Fibroblast of villous mesenchyme (primary cell): ENCODE data around the gene RXFP2. TPM values are rescaled to one million over a fixed set of nuclear protein-coding genes. Genes with fewer than 3 reads are reported as not detected.

ENCODE experiments used
- DNase-seq: peaks from one replicate; pipeline ENCODE4 v3.0.0-alpha.2; 2010; ENCODE audit warnings: low read depth
- H3K4me3 ChIP-seq: 2 replicates; pipeline ENCODE4 v1.5.1; 2011; ENCODE audit warnings: low read depth, mild to moderate bottlenecking, low read length
- total RNA-seq: library from RNA; depleted of rRNA; stranded (reverse); fragments of >200 nt; gene quantifications from 2 replicates; pipeline ENCODE4 v1.2.3, GENCODE V29; 2012
- TF ChIP-seq, protein P1 (sequence below): IDR thresholded peaks from 2 replicates; pipeline ENCODE4 v1.5.1; 2012; ENCODE audit warnings: low read depth, mild to moderate bottlenecking, low read length; ENCODE audit not compliant: insufficient read depth

The RXFP2 gene
- total RNA-seq, 1 donor = not detected

DNA sequence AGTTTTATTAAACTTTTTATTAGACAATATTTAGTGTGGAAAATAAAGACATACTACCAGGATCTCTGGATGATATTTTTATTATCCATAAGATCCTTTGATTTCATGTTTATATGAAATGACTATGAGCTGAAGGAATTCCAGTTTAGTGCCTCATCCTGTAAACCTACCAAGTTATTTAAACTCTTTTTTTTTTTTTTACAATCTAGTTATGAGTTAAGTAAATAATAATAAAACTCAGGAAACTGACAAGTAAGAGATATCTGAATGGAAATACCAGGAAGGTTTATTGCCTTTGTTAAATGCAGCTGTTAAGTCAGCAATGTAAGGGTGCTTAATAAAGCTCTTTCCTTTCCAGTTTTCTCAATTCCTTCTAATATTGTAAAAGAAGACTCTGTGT, 53.9 kb downstream of the RXFP2 start:
- no peak overlapping the region for H3K4me3 ChIP-seq
- peak; percentile 75 for DNase-seq
- TF ChIP-seq, protein P1, sequence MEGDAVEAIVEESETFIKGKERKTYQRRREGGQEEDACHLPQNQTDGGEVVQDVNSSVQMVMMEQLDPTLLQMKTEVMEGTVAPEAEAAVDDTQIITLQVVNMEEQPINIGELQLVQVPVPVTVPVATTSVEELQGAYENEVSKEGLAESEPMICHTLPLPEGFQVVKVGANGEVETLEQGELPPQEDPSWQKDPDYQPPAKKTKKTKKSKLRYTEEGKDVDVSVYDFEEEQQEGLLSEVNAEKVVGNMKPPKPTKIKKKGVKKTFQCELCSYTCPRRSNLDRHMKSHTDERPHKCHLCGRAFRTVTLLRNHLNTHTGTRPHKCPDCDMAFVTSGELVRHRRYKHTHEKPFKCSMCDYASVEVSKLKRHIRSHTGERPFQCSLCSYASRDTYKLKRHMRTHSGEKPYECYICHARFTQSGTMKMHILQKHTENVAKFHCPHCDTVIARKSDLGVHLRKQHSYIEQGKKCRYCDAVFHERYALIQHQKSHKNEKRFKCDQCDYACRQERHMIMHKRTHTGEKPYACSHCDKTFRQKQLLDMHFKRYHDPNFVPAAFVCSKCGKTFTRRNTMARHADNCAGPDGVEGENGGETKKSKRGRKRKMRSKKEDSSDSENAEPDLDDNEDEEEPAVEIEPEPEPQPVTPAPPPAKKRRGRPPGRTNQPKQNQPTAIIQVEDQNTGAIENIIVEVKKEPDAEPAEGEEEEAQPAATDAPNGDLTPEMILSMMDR = no peak

DNA sequence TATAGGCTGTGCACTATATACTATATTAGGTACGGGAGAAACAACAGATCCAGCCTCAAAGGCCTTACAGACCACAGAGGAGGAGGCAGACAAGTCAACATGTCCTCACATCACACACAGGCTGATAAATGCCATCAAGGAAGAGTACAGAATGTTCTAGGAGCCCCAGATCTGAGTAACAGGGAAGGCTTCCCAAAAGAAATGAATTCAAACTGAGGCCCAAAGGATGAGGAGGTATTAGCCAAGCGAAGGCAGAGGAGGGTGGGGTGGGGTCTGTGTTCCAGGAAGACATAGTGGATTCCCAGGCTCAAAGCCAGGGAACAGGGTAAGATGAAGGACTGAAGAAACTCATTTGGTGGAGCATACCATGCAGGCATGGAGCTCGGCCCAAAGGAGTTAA, 55.1 kb downstream of the RXFP2 start:
- no peak overlapping the region for H3K4me3 ChIP-seq
- TF ChIP-seq, protein P1 = no peak
- peak; percentile 41 for DNase-seq

DNA sequence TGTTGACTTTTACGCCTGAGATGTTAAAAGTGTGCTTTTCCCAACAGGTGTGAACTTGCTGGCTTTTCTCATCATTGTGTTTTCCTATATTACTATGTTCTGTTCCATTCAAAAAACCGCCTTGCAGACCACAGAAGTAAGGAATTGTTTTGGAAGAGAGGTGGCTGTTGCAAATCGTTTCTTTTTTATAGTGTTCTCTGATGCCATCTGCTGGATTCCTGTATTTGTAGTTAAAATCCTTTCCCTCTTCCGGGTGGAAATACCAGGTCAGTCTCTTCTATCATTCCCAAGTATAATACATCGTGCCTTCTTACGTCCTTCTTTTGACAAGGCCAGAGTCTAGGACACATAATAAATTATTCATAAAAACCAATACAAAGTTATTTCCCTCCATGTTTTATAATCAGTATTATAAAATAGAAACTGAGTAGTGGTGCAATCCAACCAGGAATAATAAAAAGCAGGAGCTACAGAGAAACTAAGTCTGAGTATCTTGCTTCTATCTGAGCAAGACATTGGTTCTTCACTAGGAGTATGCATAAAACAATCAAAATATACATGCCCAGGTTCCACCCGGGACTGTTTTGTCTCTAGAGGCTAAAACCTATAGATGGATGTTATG, 57.9 kb downstream of the RXFP2 start:
- DNase-seq = peak; percentile 54
- TF ChIP-seq, protein P1 = peak; percentile 50

DNA sequence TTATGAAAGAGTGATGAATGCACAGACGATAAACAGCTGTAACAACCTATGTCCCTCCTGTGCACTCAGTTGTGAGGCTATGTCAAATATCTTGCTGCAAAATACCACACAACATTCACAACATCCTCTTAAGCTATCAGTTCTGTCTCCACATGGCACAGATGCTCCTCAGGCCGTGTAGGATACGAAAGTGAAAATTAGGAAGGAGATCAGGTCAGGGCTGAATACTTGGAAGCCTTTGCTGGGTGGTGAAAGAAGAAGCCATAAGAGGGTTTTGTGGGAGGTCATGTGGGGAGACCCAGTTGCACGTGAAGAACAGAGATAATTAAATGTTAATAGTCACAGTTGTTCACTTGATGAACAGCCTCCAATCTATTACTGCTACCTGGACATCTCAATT, 58.9 kb downstream of the RXFP2 start:
- TF ChIP-seq, protein P1 = no peak
- DNase-seq = no peak
- no peak overlapping the region for H3K4me3 ChIP-seq

More for the DNA sequence above, 57.9 kb downstream of the RXFP2 start:
- no peak overlapping the region for H3K4me3 ChIP-seq

DNA sequence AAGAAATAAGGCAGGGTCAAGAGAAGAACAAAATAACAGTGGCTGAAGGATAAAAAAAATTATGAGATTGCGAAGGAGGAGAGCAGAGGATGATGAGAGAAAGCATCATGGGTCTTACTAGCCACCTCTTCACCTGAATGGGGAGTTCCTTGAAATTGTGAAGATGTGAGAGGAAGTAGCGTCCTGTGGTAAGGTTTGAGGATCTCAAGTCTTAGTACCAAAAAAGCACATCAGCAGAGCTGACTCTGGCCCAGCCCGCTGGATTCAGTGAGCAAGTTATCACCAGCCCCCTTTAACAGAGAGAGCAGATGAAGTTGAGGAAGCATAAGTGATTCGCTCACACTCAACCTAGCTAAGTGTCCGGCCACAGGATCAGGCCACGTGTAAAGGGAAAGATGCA, 61.8 kb downstream of the RXFP2 start:
- TF ChIP-seq, protein P1 = no peak
- no peak overlapping the region for H3K4me3 ChIP-seq
- DNase-seq = no peak

DNA sequence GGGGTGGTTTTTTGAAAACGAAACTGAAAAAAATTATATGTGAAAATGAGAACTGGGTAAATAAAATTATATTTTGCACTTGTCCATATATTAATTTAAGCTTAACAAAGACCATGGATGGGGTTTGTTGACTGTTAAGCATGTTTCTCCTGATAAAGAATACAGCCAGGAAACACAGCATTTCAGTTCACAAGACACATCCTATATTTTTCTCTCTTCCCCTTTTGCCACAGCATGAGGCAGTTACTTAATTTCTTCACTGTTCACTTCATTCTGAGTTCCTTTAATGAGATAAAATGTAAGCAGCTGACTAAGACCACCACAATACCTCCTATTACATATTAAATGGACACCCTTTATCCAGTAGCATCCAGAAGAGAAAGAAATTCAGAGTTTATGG, 64.0 kb downstream of the RXFP2 start:
- no peak for DNase-seq
- TF ChIP-seq, protein P1 = no peak
- no peak overlapping the region for H3K4me3 ChIP-seq

DNA sequence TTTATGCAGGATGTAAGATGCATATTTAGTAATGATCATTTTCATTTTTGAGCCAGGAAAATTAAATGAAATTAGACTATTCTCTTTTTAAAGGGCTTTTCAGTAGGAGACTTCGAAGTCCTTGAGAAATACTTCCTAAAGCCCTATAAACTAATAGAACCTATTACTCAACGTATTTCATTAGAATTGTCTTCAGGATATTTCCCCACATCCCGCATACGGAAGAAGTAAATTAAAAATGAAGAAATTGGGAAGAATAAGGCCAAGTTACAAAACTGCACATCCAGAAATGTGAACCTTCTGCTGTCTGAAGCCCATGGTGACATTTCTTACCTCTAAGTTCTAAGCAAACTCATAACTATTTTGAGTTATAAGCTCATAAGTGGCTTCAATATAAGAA, 66.5 kb downstream of the RXFP2 start:
- TF ChIP-seq, protein P1 = no peak
- H3K4me3 ChIP-seq = no peak overlapping the region
- DNase-seq = no peak
